H9 (cell line): Measurements from ENCODE around the gene PACS1. TPM values are rescaled to one million over a fixed set of nuclear protein-coding genes. Genes with fewer than 3 reads are reported as not detected.

Experiments used
- DNase-seq: peaks from one replicate; pipeline ENCODE4 v3.0.0-alpha.2; 2017
- H2AFZ ChIP-seq: one replicate; pipeline ENCODE4 v1.6.1; 2013; ENCODE audit warnings: mild to moderate bottlenecking, low read length, control low read depth, moderate library complexity
- H2AK5ac ChIP-seq: 2 replicates; pipeline ENCODE4 v1.6.1; 2013; ENCODE audit warnings: low read length, control low read depth, mixed read lengths; ENCODE audit not compliant: insufficient read length
- H2BK120ac ChIP-seq: one replicate; pipeline ENCODE4 v1.6.1; 2013; ENCODE audit warnings: low read depth, mild to moderate bottlenecking, low read length, control low read depth, inconsistent platforms; ENCODE audit not compliant: poor library complexity, severe bottlenecking
- H2BK12ac ChIP-seq: 2 replicates; pipeline ENCODE4 v1.6.1; 2013; ENCODE audit warnings: low read length, control low read depth, mixed read lengths, low read depth; ENCODE audit not compliant: insufficient read length
- H2BK15ac ChIP-seq: 2 replicates; pipeline ENCODE4 v1.6.1; 2013; ENCODE audit warnings: low read depth, low read length, control low read depth
- H2BK20ac ChIP-seq: one replicate; pipeline ENCODE4 v1.6.1; 2013; ENCODE audit warnings: low read depth, mild to moderate bottlenecking, low read length, control low read depth, inconsistent platforms; ENCODE audit not compliant: poor library complexity, severe bottlenecking
- H2BK5ac ChIP-seq: 2 replicates; pipeline ENCODE4 v1.6.1; 2013; ENCODE audit warnings: low read length, control low read depth, mixed read lengths; ENCODE audit not compliant: insufficient read length
- H3K14ac ChIP-seq: 2 replicates; pipeline ENCODE4 v1.6.1; 2013; ENCODE audit warnings: low read length, control low read depth; ENCODE audit not compliant: insufficient read depth
- H3K18ac ChIP-seq: 2 replicates; pipeline ENCODE4 v1.6.1; 2013; ENCODE audit warnings: low read depth, mild to moderate bottlenecking, mixed read lengths, low read length, control low read depth; ENCODE audit not compliant: insufficient read length
- H3K23ac ChIP-seq: 2 replicates; pipeline ENCODE4 v1.6.1; 2013; ENCODE audit warnings: low read length, control low read depth, mixed read lengths, low read depth; ENCODE audit not compliant: insufficient read length
- H3K23me2 ChIP-seq: 2 replicates; pipeline ENCODE4 v1.6.1; 2013; ENCODE audit warnings: low read depth, mild to moderate bottlenecking, mixed read lengths, low read length, control low read depth; ENCODE audit not compliant: insufficient read length, poor library complexity, severe bottlenecking
- H3K27ac ChIP-seq: 2 replicates; pipeline ENCODE4 v1.5.1; 2013; ENCODE audit warnings: low read length, control low read depth, mixed read lengths, low read depth; ENCODE audit not compliant: insufficient read length
- H3K27me3 ChIP-seq: 2 replicates; pipeline ENCODE4 v1.6.1; 2013; ENCODE audit warnings: low read length, control low read depth, inconsistent platforms; ENCODE audit not compliant: insufficient read depth
- H3K4ac ChIP-seq: 2 replicates; pipeline ENCODE4 v1.6.1; 2013; ENCODE audit warnings: low read depth, mild to moderate bottlenecking, control low read depth, inconsistent platforms, low read length, moderate library complexity
- H3K4me1 ChIP-seq: 2 replicates; pipeline ENCODE4 v1.6.1; 2013; ENCODE audit warnings: low read length, control low read depth, inconsistent platforms; ENCODE audit not compliant: insufficient read depth
- H3K4me2 ChIP-seq: 2 replicates; pipeline ENCODE4 v1.6.1; 2013; ENCODE audit warnings: low read length, control low read depth, mixed read lengths; ENCODE audit not compliant: insufficient read length, insufficient read depth
- H3K56ac ChIP-seq: 2 replicates; pipeline ENCODE4 v1.6.1; 2013; ENCODE audit warnings: low read depth, mild to moderate bottlenecking, mixed read lengths, low read length, control low read depth; ENCODE audit not compliant: insufficient read length
- H3K79me1 ChIP-seq: 2 replicates; pipeline ENCODE4 v1.6.1; 2013; ENCODE audit warnings: low read depth, mild to moderate bottlenecking, moderate library complexity, low read length, control low read depth, inconsistent platforms; ENCODE audit not compliant: insufficient read depth, poor library complexity, severe bottlenecking
- H3K79me2 ChIP-seq: 2 replicates; pipeline ENCODE4 v1.6.1; 2013; ENCODE audit warnings: low read length, control low read depth, inconsistent platforms; ENCODE audit not compliant: insufficient read depth
- H3K9ac ChIP-seq: 2 replicates; pipeline ENCODE4 v1.6.1; 2013; ENCODE audit warnings: low read length, control low read depth, mixed read lengths; ENCODE audit not compliant: insufficient read length; ENCODE audit errors: extremely low read depth
- H3K9me3 ChIP-seq: one replicate; pipeline ENCODE4 v1.6.1; 2013; ENCODE audit warnings: low read depth, low read length, inconsistent platforms; ENCODE audit not compliant: control insufficient read depth
- H3T11ph ChIP-seq: one replicate; pipeline ENCODE4 v1.6.1; 2013; ENCODE audit warnings: mild to moderate bottlenecking, low read length, control low read depth, inconsistent platforms
- H4K20me1 ChIP-seq: one replicate; pipeline ENCODE4 v1.6.1; 2013; ENCODE audit not compliant: control insufficient read depth, insufficient read length, insufficient read depth
- H4K5ac ChIP-seq: 2 replicates; pipeline ENCODE4 v1.6.1; 2013; ENCODE audit warnings: low read depth, mild to moderate bottlenecking, mixed read lengths, low read length, control low read depth; ENCODE audit not compliant: insufficient read length
- H4K8ac ChIP-seq: replicated peaks from 2 replicates; pipeline ENCODE4 v1.6.1; 2013; ENCODE audit warnings: low read length, control low read depth, mixed read lengths, low read depth; ENCODE audit not compliant: insufficient read length
- H4K91ac ChIP-seq: 2 replicates; pipeline ENCODE4 v1.6.1; 2013; ENCODE audit warnings: low read depth, mild to moderate bottlenecking, moderate library complexity, mixed read lengths, low read length, control low read depth; ENCODE audit not compliant: insufficient read length
- H3K27ac Mint-ChIP-seq, 3 experiments: 2 replicates in 2 of 3; 3 replicates in 1 of 3; pipeline ENCODE4 v1.8.0; 2020 to 2021; ENCODE audit warnings: mixed read lengths in 3 of 3, mild to moderate bottlenecking in 1 of 3, moderate library complexity in 1 of 3
- H3K27me3 Mint-ChIP-seq: 2 replicates; pipeline ENCODE4 v1.8.0; 2021; ENCODE audit warnings: low read depth, mild to moderate bottlenecking, moderate library complexity, mixed read lengths
- H3K36me3 Mint-ChIP-seq, 3 experiments: 2 replicates in 2 of 3; 3 replicates in 1 of 3; pipeline ENCODE4 v1.8.0; 2020 to 2021; ENCODE audit warnings: low read depth in 3 of 3, mixed read lengths in 3 of 3; ENCODE audit not compliant: insufficient read depth in 1 of 3
- H3K4me1 Mint-ChIP-seq, 2 experiments: 2 replicates each; pipeline ENCODE4 v1.8.0; 2020; ENCODE audit warnings: mixed read lengths in 2 of 2
- H3K4me3 Mint-ChIP-seq, 2 experiments: 2 replicates in 1 of 2; 3 replicates in 1 of 2; pipeline ENCODE4 v1.8.0; 2020 to 2021; ENCODE audit warnings: mild to moderate bottlenecking in 2 of 2, mixed read lengths in 2 of 2, moderate library complexity in 1 of 2
- H3K9me3 Mint-ChIP-seq, 2 experiments: 2 replicates in 1 of 2; 3 replicates in 1 of 2; pipeline ENCODE4 v1.8.0; 2020; ENCODE audit warnings: mild to moderate bottlenecking in 2 of 2, mixed read lengths in 2 of 2, moderate library complexity in 1 of 2
- CTCF ChIP-seq: fragments of 200-600 bp; sonication (generic); conservative IDR thresholded peaks from 3 replicates; pipeline ENCODE4 v1.8.0; 2021; ENCODE audit warnings: antibody characterized with exemption, mild to moderate bottlenecking
- WGBS: extraction: QIAGEN DNeasy Blood & Tissue Kit; methylation state at CpG from one replicate; pipeline ENCODE4 v1.1.7; 2013; ENCODE audit warnings: missing lambda C conversion rate, low lambda C conversion rate, mixed read lengths; ENCODE audit not compliant: insufficient read length; ENCODE audit errors: extremely low coverage; 5-methylcytosine and 5-hydroxymethylcytosine counted together
- total RNA-seq: library from RNA; stranded (reverse); gene quantifications from 2 replicates; pipeline ENCODE4 v1.2.1, GENCODE V29; 2021

The PACS1 gene
- total RNA-seq, 1 experiment from 2014 or later, result 35.5 TPM

DNA sequence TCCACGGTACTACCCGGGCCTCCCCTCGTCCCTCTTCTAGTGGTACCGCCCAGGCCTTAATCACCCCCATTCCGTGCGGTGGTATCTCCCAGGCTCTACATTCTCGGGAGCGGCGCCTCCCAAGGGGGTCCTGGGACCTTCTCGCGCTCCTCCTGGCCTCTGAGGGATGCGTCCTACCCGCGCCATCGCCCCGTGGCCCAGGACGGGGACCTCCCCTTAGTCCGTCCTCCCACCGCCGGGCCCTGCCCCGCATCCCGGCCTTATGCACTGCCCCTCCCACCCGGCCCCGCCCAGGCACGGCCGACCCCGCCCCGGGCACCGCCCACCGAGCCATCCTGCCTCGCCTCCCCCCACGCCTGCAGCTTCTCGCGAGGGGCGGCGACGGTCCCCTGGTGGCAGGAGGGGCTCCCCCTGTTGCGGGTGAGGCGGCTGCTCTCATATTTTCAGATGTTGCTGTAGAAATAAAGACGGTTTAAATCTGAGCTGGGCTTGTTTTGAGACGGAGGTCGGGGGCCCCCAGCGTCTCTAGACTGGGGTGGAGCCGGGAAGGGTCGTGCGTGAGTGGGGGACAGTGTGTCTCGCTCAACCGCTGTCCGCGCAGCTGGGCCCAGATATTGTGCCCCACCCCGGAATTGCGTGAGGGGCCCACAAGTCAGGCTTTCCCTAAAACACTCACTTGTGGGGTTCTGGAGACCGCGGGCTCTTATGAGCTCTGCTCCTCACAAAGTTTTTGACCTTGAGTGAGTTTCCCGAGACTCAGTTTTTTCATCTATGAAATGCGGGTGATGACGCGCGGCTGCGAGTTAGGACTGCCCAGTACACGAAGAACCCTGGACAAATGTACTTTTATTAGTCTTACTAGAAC lies 197.5 kb downstream of the PACS1 start:
- Histone ChIP-seq H4K91ac (no peak overlapping the region), H3K4me1 (no peaks in the 10 kb centered on the region), H3T11ph (no peak overlapping the region), H2BK120ac (no peak overlapping the region), H3K79me1 (no peaks in the 10 kb centered on the region), H3K79me2 (peaks cover 5% of the 10 kb centered on the region; the same call in 1 of the 2 replicates), H3K9me3 (no peaks in the 10 kb centered on the region), H4K8ac (no peak overlapping the region), H3K27me3 (no peaks in the 10 kb centered on the region), H3K56ac (no peak overlapping the region), H2BK15ac (no peak overlapping the region), H2AK5ac (no peak overlapping the region), H3K23ac (no peak overlapping the region), H3K14ac (no peak overlapping the region; the same call in 1 of the 2 replicates), H4K20me1 (peaks cover 2% of the 10 kb centered on the region), H2BK12ac (no peak overlapping the region), H3K23me2 (peaks cover 10% of the 10 kb centered on the region), H4K5ac (no peak overlapping the region), H3K18ac (peak overlapping the region; percentile 28), H2BK5ac (no peak overlapping the region), H2AFZ (no peak overlapping the region), H3K4ac (no peak overlapping the region), H3K9ac (peak overlapping the region; percentile 52), H3K4me2 (peak overlapping the region; percentile 95), H3K27ac (no peak overlapping the region), H2BK20ac (no peak overlapping the region)
- no peak for TF ChIP-seq CTCF
- H3K9me3 Mint-ChIP-seq, result no peaks in the 10 kb centered on the region
- no peaks in the 10 kb centered on the region; the same call in 1 of the 2 replicates for H3K27me3 Mint-ChIP-seq
- H3K4me1 Mint-ChIP-seq, result peaks cover 20 to 22% of the 10 kb centered on the region in 2 experiments
- peak overlapping the region; percentile 89 to 98 for H3K4me3 Mint-ChIP-seq
- peaks cover 12 to 42% (median 36%) of the 10 kb centered on the region in 3 experiments for H3K36me3 Mint-ChIP-seq
- WGBS, result no CpG with 5 or more reads among the region's 61 CpGs
- peak; percentile 91 for DNase-seq
- H3K27ac Mint-ChIP-seq, result peak overlapping the region; percentile 94 to 97 (median 95)
